HG02938 (cell line): ENCODE results near the gene MANBA.
A peak's percentile ranks its signal among the peaks of the same experiment; 100 is the strongest.

ENCODE experiments used
- ATAC-seq: cut with Tn5 transposase; IDR thresholded peaks from one replicate; pipeline ENCODE4 v1.9.1; 2021; ENCODE audit warnings: mild to moderate bottlenecking, moderate library complexity; ENCODE audit not compliant: unreplicated experiment

MANBA gene

GRCh38 chr4:102599455-102599854 is 161.3 kb downstream of the MANBA start:
- ATAC-seq, result no peak

GRCh38 chr4:102598762-102599374 is 161.9 kb downstream of the MANBA start:
- peak; percentile 45 for ATAC-seq

- ATAC-seq, result peak; percentile 78
These were observed 162.5 kb downstream of the MANBA start for GRCh38 chr4:102598086-102598761.

- no peak for ATAC-seq
These were observed 164.2 kb downstream of the MANBA start for GRCh38 chr4:102596532-102596931.

GRCh38 chr4:102594000-102594399 is 166.8 kb downstream of the MANBA start:
- no peak for ATAC-seq

- no peak for ATAC-seq
These were observed 167.6 kb downstream of the MANBA start for GRCh38 chr4:102593147-102593546.

GRCh38 chr4:102592256-102592655 is 168.5 kb downstream of the MANBA start:
- ATAC-seq, result no peak

GRCh38 chr4:102589743-102590142 is 171.0 kb downstream of the MANBA start:
- ATAC-seq, result no peak

- ATAC-seq, result peak; percentile 16
These were observed 174.1 kb downstream of the MANBA start for GRCh38 chr4:102586644-102587021.

- ATAC-seq, result peak; percentile 47
These were observed 174.6 kb downstream of the MANBA start for GRCh38 chr4:102586002-102586643.

- ATAC-seq, result no peak
These were observed 175.4 kb downstream of the MANBA start for GRCh38 chr4:102585329-102585728.

GRCh38 chr4:102584091-102584490 is 176.7 kb downstream of the MANBA start:
- ATAC-seq, result no peak
